Measurements from ENCODE around the gene EDIL3.

Gene EDIL3

GRCh38 chr5:84259283-84260045 is 125.2 kb downstream of the EDIL3 start:
- DNase-seq: no peak

- no peak for DNase-seq
These were observed 127.6 kb downstream of the EDIL3 start for GRCh38 chr5:84257061-84257460.

DNA sequence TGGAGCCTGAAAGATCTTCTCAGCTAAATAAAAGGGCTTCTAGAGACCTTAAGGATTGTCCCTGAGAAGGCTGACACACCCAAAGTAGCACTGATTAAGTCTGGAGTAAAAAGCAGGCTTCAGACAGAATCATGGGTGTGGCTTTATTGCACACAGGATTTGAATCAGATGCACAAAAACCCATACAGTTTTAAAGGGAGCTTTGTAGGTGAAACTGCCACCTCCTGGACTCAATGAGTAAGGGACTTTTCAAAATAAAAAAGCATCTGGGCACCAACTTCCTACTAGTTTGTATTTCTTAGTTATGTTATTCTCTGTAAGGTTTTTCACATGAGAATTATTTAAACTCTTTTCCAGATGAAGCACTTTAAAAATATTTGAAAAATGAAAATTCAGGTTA is 129.4 kb downstream of the EDIL3 start:
- no peak for DNase-seq

GRCh38 chr5:84253946-84254345 is 130.7 kb downstream of the EDIL3 start:
- no peak for DNase-seq

DNA sequence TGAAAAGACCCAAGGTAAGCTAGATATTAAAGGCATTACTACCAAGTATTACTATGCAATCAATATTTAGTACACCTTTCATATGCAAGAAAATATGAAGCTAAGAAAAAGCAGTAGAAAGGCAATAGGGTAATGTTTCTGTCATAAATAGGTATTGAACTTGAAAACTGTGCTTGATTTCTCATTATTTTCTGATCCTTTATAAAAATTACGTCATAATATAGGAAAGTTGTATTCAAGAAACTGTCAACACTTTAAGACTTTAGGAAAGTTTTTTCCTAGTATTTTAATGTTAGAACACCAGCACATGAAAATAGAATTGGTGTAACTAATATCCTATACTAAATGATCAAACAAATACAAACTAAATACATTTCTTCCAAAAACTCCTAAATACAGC is 133.2 kb downstream of the EDIL3 start:
- DNase-seq: no peak

- no peak for DNase-seq
These were observed 134.6 kb downstream of the EDIL3 start for GRCh38 chr5:84249918-84250630.

DNA sequence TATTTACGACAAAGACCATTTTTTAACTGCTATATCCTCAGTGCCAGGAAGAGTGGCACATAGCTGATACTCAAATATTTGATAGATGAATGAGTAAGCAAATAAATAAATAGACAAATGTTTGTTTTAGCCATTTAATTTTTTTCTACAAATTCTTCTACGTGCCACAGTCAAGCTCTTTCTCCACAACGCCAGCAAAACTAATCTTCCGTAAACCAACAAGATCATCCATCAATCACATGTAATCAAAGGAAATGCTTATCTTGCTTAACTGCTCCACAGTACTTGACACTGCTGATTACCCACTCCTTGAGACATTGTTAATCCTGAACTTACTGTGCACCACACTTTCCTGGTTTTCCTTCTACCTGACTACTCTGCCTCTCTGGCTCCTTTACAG is 136.7 kb downstream of the EDIL3 start:
- no peak for DNase-seq

- DNase-seq: no peak
These were observed 142.4 kb downstream of the EDIL3 start for GRCh38 chr5:84242286-84242685.

DNA sequence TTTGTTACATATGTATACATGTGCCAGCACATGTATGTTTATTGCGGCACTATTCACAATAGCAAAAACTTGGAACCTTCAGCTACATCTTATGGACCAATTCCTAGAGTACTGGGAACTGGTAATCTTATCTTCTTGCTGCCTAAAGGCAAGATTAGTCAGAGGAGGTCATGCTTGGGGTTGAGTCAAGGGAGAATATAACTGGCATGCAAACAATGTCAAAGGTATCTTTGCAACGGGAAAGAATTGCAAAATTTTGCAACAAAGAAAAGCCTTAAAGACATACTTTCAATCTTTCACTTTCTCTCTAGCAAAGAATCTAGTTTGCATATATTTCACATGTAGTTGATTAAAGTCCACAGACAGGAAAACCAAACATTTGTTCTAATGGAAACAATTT is 145.2 kb downstream of the EDIL3 start:
- no peak for DNase-seq

DNA sequence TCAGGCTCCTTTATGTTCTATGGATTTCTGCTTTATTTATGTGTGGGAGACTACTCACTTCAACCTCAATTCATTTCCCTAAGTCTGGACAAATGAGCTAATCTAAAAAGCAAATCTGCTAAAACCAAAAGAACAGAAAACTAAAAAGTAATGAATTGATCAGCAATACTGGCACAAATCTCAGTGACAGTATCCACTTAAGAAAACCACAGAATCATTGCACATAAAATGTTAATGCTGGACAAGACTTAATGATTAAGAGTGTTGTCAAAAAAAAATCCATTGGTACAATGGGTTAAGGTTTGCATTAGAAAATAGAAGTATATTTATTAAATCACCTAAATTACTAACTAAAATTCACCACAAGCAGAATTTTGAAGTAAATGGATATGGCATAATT is 147.6 kb downstream of the EDIL3 start:
- no peak for DNase-seq

DNA sequence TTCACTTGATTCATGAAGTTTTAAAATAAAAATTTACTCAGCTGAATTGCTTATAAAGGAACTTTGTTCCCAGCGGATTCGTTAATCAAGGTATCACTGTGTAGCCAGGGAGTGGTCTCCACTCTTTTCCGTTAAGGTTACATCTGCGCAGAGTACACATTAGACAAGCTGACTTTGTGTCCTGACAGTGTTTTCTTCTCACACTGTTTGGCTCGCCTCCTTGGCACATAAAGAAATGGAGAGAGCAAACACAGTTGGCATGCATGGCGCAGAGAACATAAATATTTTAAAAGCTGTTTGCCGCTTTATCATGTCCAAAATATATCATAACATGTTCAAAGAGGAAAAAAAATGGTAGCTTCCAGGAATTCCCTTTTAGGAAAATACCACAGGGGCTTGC is 153.2 kb downstream of the EDIL3 start:
- DNase-seq: no peak

GRCh38 chr5:84229045-84229444 is 155.6 kb downstream of the EDIL3 start:
- no peak for DNase-seq

DNA sequence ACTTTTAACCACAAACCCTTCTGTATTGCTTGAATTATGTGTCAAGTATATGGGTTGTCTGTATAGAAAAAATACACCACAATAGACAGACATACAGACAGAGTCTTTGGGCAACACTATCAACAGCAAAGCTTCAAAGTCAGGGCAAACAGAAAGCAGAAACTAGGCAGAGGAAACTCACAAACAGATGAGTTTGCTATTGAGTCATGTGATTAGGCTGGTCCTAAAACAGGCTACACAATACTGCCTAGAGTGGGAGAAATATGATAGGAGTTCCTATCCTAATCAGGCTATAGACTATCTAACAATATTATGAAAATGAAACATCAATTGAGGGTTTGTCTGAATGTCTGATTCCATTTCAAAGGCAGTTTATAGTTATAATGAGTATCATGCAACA is 156.4 kb downstream of the EDIL3 start:
- no peak for DNase-seq

DNA sequence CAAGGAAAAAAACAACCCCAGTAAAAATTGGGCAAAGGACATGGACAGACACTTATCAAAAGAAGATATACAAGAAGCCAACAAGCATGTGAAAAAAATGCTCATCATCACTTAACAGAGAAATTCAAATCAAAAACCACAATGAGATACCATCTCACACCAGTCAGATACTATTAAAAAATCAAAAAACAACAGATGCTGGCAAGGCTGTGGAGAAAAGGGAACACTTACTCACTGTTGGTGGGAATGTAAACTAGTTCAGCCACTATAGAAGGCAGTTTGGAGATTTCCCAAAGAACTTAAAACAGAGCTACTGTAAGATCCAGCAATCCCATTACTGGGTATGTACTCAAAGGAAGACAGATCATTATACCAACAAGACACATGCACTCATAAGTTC is 157.4 kb downstream of the EDIL3 start:
- DNase-seq: no peak

DNA sequence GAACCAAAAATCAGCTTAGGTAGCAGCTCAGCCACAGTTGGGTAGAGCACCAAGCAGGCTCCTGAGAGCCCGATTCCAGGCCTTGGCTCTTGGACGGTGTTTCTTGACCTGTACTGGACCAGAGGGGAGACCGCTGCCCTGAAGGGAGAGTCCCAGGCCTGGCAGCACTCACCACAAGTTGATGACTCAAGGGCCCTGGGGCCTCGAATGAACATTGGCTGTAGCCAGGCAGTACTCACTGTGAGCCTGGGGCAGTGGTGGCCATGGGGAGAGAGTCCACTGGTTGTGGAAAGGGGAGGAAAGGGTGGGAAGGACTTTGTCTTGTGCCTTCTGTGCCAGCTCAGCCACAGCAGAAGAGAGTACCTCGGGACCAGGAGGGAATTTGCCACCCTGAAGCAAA is 166.1 kb downstream of the EDIL3 start:
- no peak for DNase-seq

- DNase-seq: no peak
These were observed 169.2 kb downstream of the EDIL3 start for GRCh38 chr5:84215521-84215920.

DNA sequence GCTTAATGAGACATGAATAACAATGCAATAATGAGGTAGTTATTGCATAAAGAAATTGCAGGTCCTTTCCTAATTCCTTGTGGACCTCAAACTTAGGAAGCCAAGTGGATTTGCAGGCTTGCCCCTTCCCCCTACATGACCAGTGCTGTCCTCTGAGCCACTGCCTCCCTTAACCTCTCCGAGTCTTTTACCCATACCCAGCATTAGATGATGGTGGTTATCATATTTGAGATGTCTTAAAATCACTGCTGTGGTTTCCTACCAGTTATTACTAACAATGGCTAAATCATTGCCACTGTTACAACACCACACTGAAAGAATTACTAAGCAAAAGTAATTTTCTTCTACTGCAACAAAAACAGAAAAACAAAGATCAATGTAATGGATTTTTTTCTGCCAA is 170.8 kb downstream of the EDIL3 start:
- DNase-seq: no peak

DNA sequence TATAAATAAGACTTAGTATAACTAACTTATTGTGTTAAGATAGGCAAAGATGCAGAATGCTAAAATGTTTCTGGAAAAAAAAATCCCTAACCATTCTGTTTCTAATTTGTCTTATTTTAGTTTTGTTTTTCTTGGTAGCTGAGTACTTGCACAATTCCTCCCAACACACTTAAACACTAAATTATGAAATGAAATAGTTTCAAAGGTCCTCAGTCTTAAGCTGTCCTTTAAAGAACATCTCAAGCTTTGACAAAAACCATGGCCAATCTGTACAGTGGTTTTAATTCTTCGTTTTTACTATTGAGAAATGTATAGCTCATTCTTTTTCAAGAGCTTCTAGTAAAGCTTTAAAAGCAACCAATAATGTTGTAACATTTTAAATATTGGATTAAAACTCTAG is 171.5 kb downstream of the EDIL3 start:
- DNase-seq: no peak

GRCh38 chr5:84204772-84205171 is 179.9 kb downstream of the EDIL3 start:
- DNase-seq: no peak

GRCh38 chr5:84202136-84202535 is 182.5 kb downstream of the EDIL3 start:
- no peak for DNase-seq

GRCh38 chr5:84197538-84197937 is 187.1 kb downstream of the EDIL3 start:
- DNase-seq: no peak

DNA sequence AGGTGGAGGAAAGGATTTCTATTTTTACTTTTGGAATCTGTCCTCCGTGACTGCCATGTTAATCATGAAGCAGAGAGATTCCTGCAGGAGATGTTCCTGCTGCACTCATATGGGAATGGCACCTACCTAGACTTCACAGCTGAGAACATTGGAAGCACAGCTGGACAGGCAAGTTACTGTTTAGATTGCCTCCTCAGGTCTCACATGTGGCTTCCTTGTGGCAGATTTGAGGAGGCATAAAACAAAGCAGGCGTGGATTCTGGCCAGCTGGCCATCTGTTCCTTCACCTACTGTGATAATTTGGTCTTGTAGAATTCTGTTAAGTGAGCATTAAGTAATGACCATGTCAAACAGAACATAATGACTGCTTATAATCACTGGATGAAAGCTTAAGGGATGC is 193.4 kb downstream of the EDIL3 start:
- no peak for DNase-seq

GRCh38 chr5:84184857-84185256 is 199.8 kb downstream of the EDIL3 start:
- DNase-seq: no peak

- DNase-seq: no peak
These were observed 203.6 kb downstream of the EDIL3 start for GRCh38 chr5:84181093-84181492.

- DNase-seq: no peak
These were observed 215.8 kb downstream of the EDIL3 start for GRCh38 chr5:84168841-84169240.
